HCT116 (cell line): Measurements from ENCODE around the gene CFAP61. TPM values are rescaled to one million over a fixed set of nuclear protein-coding genes. Genes with fewer than 3 reads are reported as not detected.

Source experiments
- ATAC-seq: fragments of 200-7000 bp; cut with Tn5 transposase; 2 replicates; pipeline ENCODE4 v1.9.1; 2020; ENCODE audit warnings: mild to moderate bottlenecking, moderate library complexity
- BruUV-seq: library from RNA; stranded (reverse); fragments of 400-500 nt; replicated peaks from 2 replicates; lab custom pipeline; 2021; lab: Mats Ljungman, UMichigan
- CTCF ChIA-PET: fragments of 300-600 bp; sonication (Branson Sonifier 250); formaldehyde crosslinking; loops from one replicate; lab custom pipeline; 2021; ENCODE audit warnings: antibody characterized with exemption; lab: Charles Lee
- POLR2A ChIA-PET: fragments of 300-600, 350-600 bp; sonication (Branson Sonifier 250); formaldehyde crosslinking; loops from one replicate; lab custom pipeline; 2021; ENCODE audit warnings: antibody characterized with exemption; lab: Charles Lee
- RAD21 ChIA-PET, 2 experiments: fragments of 300-600 bp; sonication (Branson Sonifier 250); formaldehyde crosslinking; loops; one replicate each; lab custom pipeline; 2023; ENCODE audit warnings: low total read pairs in 2 of 2; ENCODE audit not compliant: uncharacterized antibody in 2 of 2, unreplicated experiment in 2 of 2, low non-redundant PET in 1 of 2; lab: Charles Lee
- DNase-seq: peaks from one replicate; pipeline ENCODE4 v3.0.0-alpha.2; 2010; ENCODE audit warnings: low read depth, low spot score
- H2AFZ ChIP-seq: fragments of 200-600 bp; shearing (Covaris generic), sonication (generic); 2 replicates; pipeline ENCODE4 v1.6.1; 2017; ENCODE audit warnings: low read depth, mixed run types, mixed read lengths, antibody characterized with exemption, low read length; ENCODE audit not compliant: poor library complexity, severe bottlenecking
- H3K27ac ChIP-seq: 2 replicates; pipeline ENCODE4 v1.5.1; 2012; ENCODE audit warnings: low read depth, low read length
- H3K27me3 ChIP-seq: fragments of 200-600 bp; sonication (generic); 2 replicates; pipeline ENCODE4 v1.6.1; 2016; ENCODE audit warnings: mixed run types, low read length, mixed read lengths; ENCODE audit not compliant: insufficient read depth
- H3K36me3 ChIP-seq, 2 experiments: fragments of 200-500 bp in 1 of 2; fragments of 200-600 bp in 1 of 2; sonication (Bioruptor generic) in 1 of 2; sonication (generic) in 1 of 2; 2 replicates each; pipeline versions ENCODE4 v1.5.1 to v1.6.1; 2014 to 2016; ENCODE audit warnings: low read length in 2 of 2, inconsistent platforms in 1 of 2, mixed read lengths in 1 of 2, mixed run types in 1 of 2; ENCODE audit not compliant: insufficient read depth in 2 of 2, control insufficient read depth in 1 of 2
- H3K4me1 ChIP-seq, 2 experiments: fragments of 200-600 bp in 1 of 2; sonication (generic) in 1 of 2; 2 replicates each; pipeline versions ENCODE4 v1.5.1 to v1.6.1; 2012 to 2017; ENCODE audit warnings: low read length in 2 of 2, inconsistent platforms in 1 of 2, mild to moderate bottlenecking in 1 of 2, mixed read lengths in 1 of 2, mixed run types in 1 of 2, moderate library complexity in 1 of 2; ENCODE audit not compliant: insufficient read depth in 2 of 2, control insufficient read depth in 1 of 2
- H3K4me2 ChIP-seq: fragments of 200-600 bp; sonication (generic); 2 replicates; pipeline ENCODE4 v1.6.1; 2017; ENCODE audit warnings: mixed run types, low read length, mixed read lengths
- H3K4me3 ChIP-seq, 2 experiments: fragments of 200-600 bp in 1 of 2; sonication (generic) in 1 of 2; replicated peaks in 1 of 2; 2 replicates each; pipeline ENCODE4 v1.5.1; 2011 to 2016; ENCODE audit warnings: low read length in 2 of 2, control low read depth in 1 of 2, low read depth in 1 of 2, mild to moderate bottlenecking in 1 of 2, mixed read lengths in 1 of 2, mixed run types in 1 of 2
- H3K79me2 ChIP-seq: fragments of 200-600 bp; sonication (generic); 2 replicates; pipeline ENCODE4 v1.6.1; 2017; ENCODE audit warnings: mild to moderate bottlenecking, mixed run types, low read length, moderate library complexity, mixed read lengths; ENCODE audit not compliant: insufficient read depth
- H3K9ac ChIP-seq: fragments of 200-600 bp; sonication (generic); 2 replicates; pipeline ENCODE4 v1.6.1; 2016; ENCODE audit warnings: low read length, mixed read lengths
- H3K9me2 ChIP-seq: fragments of 200-600 bp; sonication (generic), shearing (Covaris generic); 2 replicates; pipeline ENCODE4 v1.6.1; 2017; ENCODE audit warnings: mixed run types, mild to moderate bottlenecking, moderate library complexity; ENCODE audit not compliant: insufficient read depth
- H3K9me3 ChIP-seq, 2 experiments: fragments of 200-500 bp in 1 of 2; fragments of 200-600 bp in 1 of 2; sonication (Bioruptor generic) in 1 of 2; sonication (generic) in 1 of 2; 2 replicates each; pipeline ENCODE4 v1.6.1; 2014 to 2017; ENCODE audit warnings: low read length in 2 of 2, mixed read lengths in 2 of 2, inconsistent platforms in 1 of 2, low read depth in 1 of 2, mild to moderate bottlenecking in 1 of 2, mixed run types in 1 of 2, moderate library complexity in 1 of 2; ENCODE audit not compliant: control insufficient read depth in 1 of 2, insufficient read depth in 1 of 2
- H4K20me1 ChIP-seq: fragments of 200-600 bp; sonication (generic), shearing (Covaris generic); 2 replicates; pipeline ENCODE4 v1.6.1; 2017; ENCODE audit warnings: mixed run types, mild to moderate bottlenecking, moderate library complexity; ENCODE audit not compliant: insufficient read depth
- EGR1 ChIP-seq: IDR thresholded peaks from 2 replicates; pipeline ENCODE4 v1.6.1; 2012; ENCODE audit warnings: low read depth
- ELF1 ChIP-seq: IDR thresholded peaks from 2 replicates; pipeline ENCODE4 v1.6.1; 2012; ENCODE audit warnings: low read depth, borderline replicate concordance
- EZH2phosphoT487 ChIP-seq: fragments of 200-600 bp; IDR thresholded peaks from 2 replicates; pipeline ENCODE4 v1.6.1; 2018; ENCODE audit warnings: antibody characterized with exemption, borderline replicate concordance
- POLR2AphosphoS5 ChIP-seq: IDR thresholded peaks from 2 replicates; pipeline ENCODE4 v1.6.1; 2011; ENCODE audit warnings: mild to moderate bottlenecking, low read depth, low read length, moderate library complexity
- SRF ChIP-seq: IDR thresholded peaks from 2 replicates; pipeline ENCODE4 v1.6.1; 2012; ENCODE audit warnings: low read depth
- TCF7L2 ChIP-seq: IDR thresholded peaks from 2 replicates; pipeline ENCODE4 v1.7.0; 2011; ENCODE audit warnings: borderline replicate concordance, inconsistent platforms; ENCODE audit not compliant: insufficient read depth, insufficient read length; ENCODE audit errors: extremely low read depth
- YY1 ChIP-seq: IDR thresholded peaks from 2 replicates; pipeline ENCODE4 v1.6.1; 2011; ENCODE audit warnings: low read length, low read depth, moderate library complexity, mild to moderate bottlenecking; ENCODE audit not compliant: insufficient replicate concordance; ENCODE audit errors: extremely low read depth
- intact Hi-C: fragments of 100-400 bp; cut with micrococcal nuclease; formaldehyde crosslinking; loops from 2 replicates; pipeline ENCODE4 v1.10.0; 2022
- total RNA-seq: library from RNA; stranded (reverse); gene quantifications from one replicate; pipeline ENCODE4 v1.2.1, GENCODE V29; 2021; ENCODE audit not compliant: unreplicated experiment
- TF ChIP-seq, protein P1 (sequence below), 3 experiments: fragments of 200-600 bp in 1 of 3; sonication (generic) in 1 of 3; IDR thresholded peaks in 2 of 3; conservative IDR thresholded peaks in 1 of 3; 2 replicates each; pipeline ENCODE4 v1.5.1; 2012 to 2017; ENCODE audit warnings: low read depth in 2 of 3, low read length in 2 of 3, antibody characterized with exemption in 1 of 3, borderline replicate concordance in 1 of 3, control low read depth in 1 of 3, mild to moderate bottlenecking in 1 of 3, mixed read lengths in 1 of 3, mixed run types in 1 of 3, moderate library complexity in 1 of 3; ENCODE audit not compliant: insufficient read depth in 1 of 3
- TF ChIP-seq, protein P2 (sequence below): IDR thresholded peaks from 2 replicates; pipeline ENCODE4 v1.6.1; 2012

CFAP61 gene
- total RNA-seq, 1 experiment from 2014 or later = 1.7 TPM

DNA sequence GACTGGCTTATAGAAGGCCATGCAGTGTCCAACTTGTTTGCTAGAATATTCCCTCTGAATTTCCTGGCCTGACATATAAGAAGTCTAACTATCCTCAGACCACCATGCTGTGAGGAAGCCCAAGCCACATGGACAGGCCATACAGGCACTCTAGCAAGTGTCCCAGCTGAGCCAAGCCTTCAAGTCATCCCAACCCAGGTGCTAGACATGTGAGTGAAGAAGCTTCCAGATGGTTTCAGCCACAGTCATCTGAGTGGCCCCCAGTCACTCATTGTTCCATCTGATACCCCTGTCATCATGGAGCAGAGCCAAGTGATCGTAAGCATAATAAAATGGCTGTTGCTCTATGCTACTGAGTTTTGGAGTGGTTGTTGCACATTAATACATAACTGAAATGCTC is 269.6 kb downstream of the CFAP61 start:
- ChIA-PET POLR2A (no interaction called here), RAD21 (no interaction called here), CTCF (no interaction called here)
- intact Hi-C loops = no loop called here
- Histone ChIP-seq H3K4me2 (no peak overlapping the region), H3K9ac (no peak overlapping the region), H3K4me3 (no peak overlapping the region), H3K9me3 (no peaks in the 10 kb centered on the region), H3K4me1 (no peaks in the 10 kb centered on the region), H3K9me2 (no peaks in the 10 kb centered on the region), H3K27me3 (no peaks in the 10 kb centered on the region; the same call in 1 of the 2 replicates), H3K36me3 (no peaks in the 10 kb centered on the region), H4K20me1 (no peaks in the 10 kb centered on the region), H2AFZ (no peak overlapping the region), H3K79me2 (no peaks in the 10 kb centered on the region), H3K27ac (no peak overlapping the region)
- BruUV-seq = no TSS peak
- no peak for TF ChIP-seq ELF1
- no peak for TF ChIP-seq SRF
- TF ChIP-seq, protein P1, sequence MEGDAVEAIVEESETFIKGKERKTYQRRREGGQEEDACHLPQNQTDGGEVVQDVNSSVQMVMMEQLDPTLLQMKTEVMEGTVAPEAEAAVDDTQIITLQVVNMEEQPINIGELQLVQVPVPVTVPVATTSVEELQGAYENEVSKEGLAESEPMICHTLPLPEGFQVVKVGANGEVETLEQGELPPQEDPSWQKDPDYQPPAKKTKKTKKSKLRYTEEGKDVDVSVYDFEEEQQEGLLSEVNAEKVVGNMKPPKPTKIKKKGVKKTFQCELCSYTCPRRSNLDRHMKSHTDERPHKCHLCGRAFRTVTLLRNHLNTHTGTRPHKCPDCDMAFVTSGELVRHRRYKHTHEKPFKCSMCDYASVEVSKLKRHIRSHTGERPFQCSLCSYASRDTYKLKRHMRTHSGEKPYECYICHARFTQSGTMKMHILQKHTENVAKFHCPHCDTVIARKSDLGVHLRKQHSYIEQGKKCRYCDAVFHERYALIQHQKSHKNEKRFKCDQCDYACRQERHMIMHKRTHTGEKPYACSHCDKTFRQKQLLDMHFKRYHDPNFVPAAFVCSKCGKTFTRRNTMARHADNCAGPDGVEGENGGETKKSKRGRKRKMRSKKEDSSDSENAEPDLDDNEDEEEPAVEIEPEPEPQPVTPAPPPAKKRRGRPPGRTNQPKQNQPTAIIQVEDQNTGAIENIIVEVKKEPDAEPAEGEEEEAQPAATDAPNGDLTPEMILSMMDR (IDR thresholded peaks at IDR 0.05 in 2 of 3, conservative IDR thresholded peaks at IDR 0.05 in 1 of 3; ENCODE audit: borderline replicate concordance in 1 of 3, insufficient read depth in 1 of 3, low read depth in 2 of 3, low read length in 2 of 3) = no peak
- no peak for TF ChIP-seq TCF7L2
- TF ChIP-seq YY1 = no peak
- no peak for TF ChIP-seq EGR1
- no peak for TF ChIP-seq POLR2AphosphoS5
- no peak for TF ChIP-seq EZH2phosphoT487
- TF ChIP-seq, protein P2, sequence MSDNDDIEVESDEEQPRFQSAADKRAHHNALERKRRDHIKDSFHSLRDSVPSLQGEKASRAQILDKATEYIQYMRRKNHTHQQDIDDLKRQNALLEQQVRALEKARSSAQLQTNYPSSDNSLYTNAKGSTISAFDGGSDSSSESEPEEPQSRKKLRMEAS = no peak
- ATAC-seq (no peak), DNase-seq (no peak)
